PC-3 (cell line): Measurements from ENCODE around the gene TIGIT.
"Not testable (repeated sequence)": the region's sequence is repeated elsewhere in the genome, so short reads cannot be mapped to it uniquely, and the experiment has no call there.

Source experiments
- CTCF ChIP-seq: fragments of 300-600 bp; sonication (generic); conservative IDR thresholded peaks from 2 replicates; pipeline ENCODE4 v1.5.1; 2017; ENCODE audit warnings: antibody characterized with exemption, low read depth, mild to moderate bottlenecking, low read length
- EZH2 ChIP-seq: fragments of 300-600 bp; sonication (generic); IDR thresholded peaks from one replicate; pipeline ENCODE4 v1.6.1; 2017; ENCODE audit warnings: antibody characterized with exemption, mild to moderate bottlenecking, low read length; ENCODE audit not compliant: unreplicated experiment

DNA sequence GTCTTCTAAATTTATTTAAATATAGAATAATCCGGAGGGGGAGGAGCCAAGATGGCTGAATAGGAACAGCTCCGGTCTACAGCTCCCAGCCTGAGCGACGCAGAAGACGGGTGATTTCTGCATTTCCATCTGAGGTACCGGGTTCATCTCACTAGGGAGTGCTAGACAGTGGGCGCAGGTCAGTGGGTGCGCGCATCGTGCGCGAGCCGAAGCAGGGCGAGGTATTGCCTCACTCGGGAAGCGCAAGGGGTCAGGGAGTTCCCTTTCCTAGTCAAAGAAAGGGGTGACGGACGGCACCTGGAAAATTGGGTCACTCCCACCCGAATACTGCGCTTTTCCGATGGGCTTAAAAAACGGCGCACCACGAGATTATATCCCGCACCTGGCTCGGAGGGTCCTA lies 17.0 kb upstream of the TIGIT start:
- not testable (repeated sequence) for TF ChIP-seq CTCF, EZH2
